GM21723 (cell line): Measurements from ENCODE around the gene RPUSD1.
"Not testable (repeated sequence)": the region's sequence is repeated elsewhere in the genome, so short reads cannot be mapped to it uniquely, and the experiment has no call there.

Experiments
- ATAC-seq: cut with Tn5 transposase; IDR thresholded peaks from one replicate; pipeline ENCODE4 v1.9.1; 2021; ENCODE audit warnings: mild to moderate bottlenecking, moderate library complexity; ENCODE audit not compliant: unreplicated experiment

Gene RPUSD1

GRCh38 chr16:768428-768827, 19.8 kb downstream of the RPUSD1 start:
- ATAC-seq: no peak

- no peak for ATAC-seq
These were observed 20.4 kb downstream of the RPUSD1 start for GRCh38 chr16:767743-768235.

- ATAC-seq: no peak
These were observed 21.2 kb downstream of the RPUSD1 start for GRCh38 chr16:766820-767640.

GRCh38 chr16:766008-766819, 22.0 kb downstream of the RPUSD1 start:
- ATAC-seq: no peak

- no peak for ATAC-seq
These were observed 22.7 kb downstream of the RPUSD1 start for GRCh38 chr16:765488-765865.

DNA sequence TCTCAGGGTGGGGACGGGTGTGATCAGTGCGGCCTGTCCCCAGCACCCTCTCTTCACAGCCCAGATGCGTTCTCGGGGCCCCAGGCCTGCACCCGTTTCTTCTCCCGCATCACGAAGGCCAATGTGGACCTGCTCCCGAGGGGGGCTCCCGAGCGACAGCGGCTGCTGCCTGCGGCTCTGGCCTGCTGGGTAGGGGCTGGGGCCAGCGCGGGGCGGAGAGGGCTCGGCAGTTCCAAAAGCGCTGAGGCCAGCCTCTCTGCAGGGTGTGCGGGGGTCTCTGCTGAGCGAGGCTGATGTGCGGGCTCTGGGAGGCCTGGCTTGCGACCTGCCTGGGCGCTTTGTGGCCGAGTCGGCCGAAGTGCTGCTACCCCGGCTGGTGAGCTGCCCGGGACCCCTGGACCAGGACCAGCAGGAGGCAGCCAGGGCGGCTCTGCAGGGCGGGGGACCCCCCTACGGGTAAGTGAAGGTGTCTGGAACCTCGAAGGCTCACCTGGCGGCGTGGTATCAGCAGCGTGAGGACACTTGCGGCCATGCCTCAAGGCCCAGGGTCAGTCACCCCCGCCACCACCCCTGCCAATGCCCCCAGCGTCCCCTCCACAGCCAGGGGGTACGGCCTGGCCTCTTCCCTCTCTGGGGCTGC, 23.2 kb downstream of the RPUSD1 start:
- no peak for ATAC-seq

- ATAC-seq: no peak
These were observed 23.9 kb downstream of the RPUSD1 start for GRCh38 chr16:764184-764750.

GRCh38 chr16:763369-764183, 24.6 kb downstream of the RPUSD1 start:
- ATAC-seq: no peak

- ATAC-seq: no peak
These were observed 25.4 kb downstream of the RPUSD1 start for GRCh38 chr16:762595-763268.

- ATAC-seq: no peak
These were observed 26.3 kb downstream of the RPUSD1 start for GRCh38 chr16:761625-762513.

- ATAC-seq: no peak
These were observed 27.4 kb downstream of the RPUSD1 start, which contains the start of gene MSLN for GRCh38 chr16:760545-761343. MSLN (plus strand) TSS chr16:760734; CDS start chr16:762681, 1,947 bp downstream.

DNA sequence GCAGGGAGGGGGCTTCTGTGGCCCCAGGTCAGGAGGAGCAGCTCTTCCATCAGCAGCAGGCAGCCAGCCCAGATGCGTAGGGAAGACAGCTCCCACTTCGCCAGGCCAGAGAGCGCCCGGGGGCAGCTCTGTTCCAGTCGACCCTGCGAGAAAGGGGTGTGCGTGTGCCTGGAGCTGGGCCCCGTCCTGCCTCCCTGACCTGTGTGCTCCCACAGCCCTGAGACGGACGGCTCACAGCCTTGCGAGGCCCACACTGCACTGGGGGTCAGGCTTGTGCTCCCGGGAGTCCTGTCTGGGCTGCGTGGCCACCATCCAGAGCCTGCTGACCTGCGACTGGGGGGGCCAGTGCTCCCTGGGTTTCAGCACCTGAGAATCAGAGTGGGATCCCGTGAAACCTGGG, 28.1 kb downstream of the RPUSD1 start:
- ATAC-seq: no peak

DNA sequence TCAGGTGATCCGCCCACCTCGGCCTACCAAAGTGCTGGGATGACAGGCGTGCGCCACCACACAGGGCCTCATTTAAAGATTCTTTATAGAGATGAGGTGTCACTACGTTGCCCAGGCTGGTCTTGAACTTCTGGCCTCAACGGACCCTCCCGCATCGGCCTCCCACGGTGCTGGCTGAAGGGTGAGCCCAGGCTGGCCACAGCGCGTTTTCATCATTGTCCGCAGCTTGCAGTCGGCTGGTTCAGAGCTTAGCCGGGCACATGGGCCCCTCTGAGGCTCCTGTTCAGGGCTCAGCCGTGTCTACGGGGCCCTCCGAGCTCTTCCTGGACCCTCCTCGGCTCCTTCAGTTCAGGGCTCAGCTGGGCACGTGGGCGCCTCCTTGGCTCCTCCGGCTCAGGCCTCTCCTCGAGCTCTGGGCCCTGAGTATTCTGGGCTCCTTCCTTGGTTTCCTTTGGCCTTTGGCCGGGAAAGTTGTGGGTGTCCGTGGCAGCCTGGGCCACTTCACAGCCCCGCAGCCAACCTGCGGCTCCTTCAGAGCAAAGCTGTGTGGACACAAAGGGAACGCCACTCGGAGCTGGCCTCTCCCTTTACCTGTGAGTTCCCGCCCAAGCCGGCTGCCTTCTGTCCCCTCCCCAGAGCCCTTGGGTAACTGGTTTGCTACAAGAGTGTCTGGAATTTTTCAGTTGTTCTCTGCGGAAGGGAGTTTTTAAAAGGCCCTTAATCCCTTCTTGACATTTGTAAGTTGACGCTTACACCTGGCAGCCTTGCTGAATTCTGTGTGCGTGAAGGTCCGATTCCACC, 28.9 kb downstream of the RPUSD1 start:
- ATAC-seq: no peak

DNA sequence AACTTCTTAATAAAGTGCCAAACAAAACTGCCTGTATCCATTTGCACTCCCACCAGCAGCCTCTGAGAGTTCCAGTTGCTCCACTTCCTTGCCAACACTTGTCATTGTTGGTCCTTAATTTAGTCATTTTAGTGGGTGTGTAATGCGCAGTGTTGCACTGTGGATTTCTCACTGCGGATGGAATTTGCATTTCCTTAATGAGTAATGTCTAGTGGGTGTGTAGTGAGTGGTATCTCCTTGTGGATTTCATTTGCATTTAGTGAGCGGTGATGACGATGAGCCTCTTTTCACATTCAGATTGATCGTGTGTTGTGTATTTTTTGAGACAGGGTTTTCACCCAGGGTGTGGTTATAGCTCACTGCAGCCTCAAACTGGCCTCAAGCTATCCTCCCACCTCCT, 31.8 kb downstream of the RPUSD1 start:
- ATAC-seq: no peak

DNA sequence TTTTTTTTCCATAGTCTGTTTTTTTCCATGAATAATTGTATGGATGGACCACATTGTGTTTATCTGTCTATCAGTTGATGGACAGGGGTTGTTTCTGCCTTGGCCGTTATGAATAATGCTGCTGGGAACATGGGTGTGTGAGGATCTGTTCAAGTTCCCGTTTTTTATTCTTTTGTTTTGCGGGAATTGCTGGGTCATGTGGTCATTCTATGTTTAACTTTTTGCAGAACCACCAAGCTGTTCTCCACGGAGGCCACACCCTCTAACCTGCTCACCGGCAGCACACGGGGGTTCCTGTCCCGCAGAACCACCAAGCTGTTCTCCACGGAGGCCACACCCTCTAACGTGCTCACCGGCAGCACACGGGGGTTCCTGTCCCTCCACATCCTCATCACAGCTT, 33.5 kb downstream of the RPUSD1 start:
- ATAC-seq: no peak

- ATAC-seq: not testable (repeated sequence)
These were observed 34.0 kb downstream of the RPUSD1 start for GRCh38 chr16:754121-754607.

GRCh38 chr16:752007-752312, 36.2 kb downstream of the RPUSD1 start:
- ATAC-seq: no peak
